Prostate gland (tissue), 2 donors: Measurements from ENCODE around the gene MRI1. TPM values are rescaled to one million over a fixed set of nuclear protein-coding genes. Genes with fewer than 3 reads are reported as not detected.

Source experiments
- DNase-seq: peaks from one replicate; pipeline ENCODE4 v3.0.0-alpha.2; 2019; ENCODE audit warnings: low spot score
- H3K27ac ChIP-seq, 2 donors: fragments of 200-600 bp; sonication (generic); 2 replicates each; pipeline ENCODE4 v1.5.1; 2017 to 2019
- H3K27me3 ChIP-seq: fragments of 200-600 bp; sonication (generic); replicated peaks from 2 replicates; pipeline ENCODE4 v1.5.1; 2019; ENCODE audit not compliant: insufficient read depth
- H3K36me3 ChIP-seq, 2 donors: fragments of 200-600 bp; sonication (generic); 1 replicate in 1 of 2; 2 replicates in 1 of 2; pipeline versions ENCODE4 v1.5.1 to v1.8.1; 2017 to 2019
- H3K4me1 ChIP-seq: fragments of 200-600 bp; sonication (generic); replicated peaks from 2 replicates; pipeline ENCODE4 v1.5.1; 2019
- H3K4me3 ChIP-seq, 2 donors: fragments of 200-600 bp; sonication (generic); 2 replicates each; pipeline ENCODE4 v1.5.1; 2017 to 2019
- H3K9me3 ChIP-seq: fragments of 200-600 bp; sonication (generic); 2 replicates; pipeline ENCODE4 v1.5.1; 2017
- POLR2A ChIP-seq: fragments of 450-650 bp; IDR thresholded peaks from one replicate; pipeline ENCODE4 v1.6.1; 2016; ENCODE audit warnings: antibody characterized with exemption, mild to moderate bottlenecking
- POLR2AphosphoS5 ChIP-seq: sonication (generic); formaldehyde crosslinking; IDR thresholded peaks from one replicate; pipeline ENCODE4 v1.6.1; 2017; ENCODE audit warnings: antibody characterized with exemption
- WGBS: methylation state at CpG from one replicate; pipeline ENCODE4 v1.1.5; 2018; 5-methylcytosine and 5-hydroxymethylcytosine counted together
- intact Hi-C: fragments of 100-400 bp; cut with DNase I; formaldehyde crosslinking; loops from one replicate; pipeline ENCODE4 v1.14.2; 2022
- total RNA-seq, 2 donors: library from RNA; depleted of rRNA; stranded (reverse); fragments of >200 nt; gene quantifications; one replicate each; pipeline ENCODE4 v1.1.0, GENCODE V29; 2016
- TF ChIP-seq, protein P1 (sequence below), 4 experiments: fragments of 200-600 bp in 2 of 4; fragments of 450-650 bp in 2 of 4; sonication (generic) in 2 of 4; IDR thresholded peaks; 1 replicate in 3 of 4; 2 replicates in 1 of 4; pipeline ENCODE4 v1.5.1; 2016 to 2019; ENCODE audit warnings: antibody characterized with exemption in 4 of 4, mild to moderate bottlenecking in 2 of 4, moderate library complexity in 2 of 4

Gene MRI1
- total RNA-seq, 2 donors from 2014 or later: 62.7 to 64.5 TPM

DNA sequence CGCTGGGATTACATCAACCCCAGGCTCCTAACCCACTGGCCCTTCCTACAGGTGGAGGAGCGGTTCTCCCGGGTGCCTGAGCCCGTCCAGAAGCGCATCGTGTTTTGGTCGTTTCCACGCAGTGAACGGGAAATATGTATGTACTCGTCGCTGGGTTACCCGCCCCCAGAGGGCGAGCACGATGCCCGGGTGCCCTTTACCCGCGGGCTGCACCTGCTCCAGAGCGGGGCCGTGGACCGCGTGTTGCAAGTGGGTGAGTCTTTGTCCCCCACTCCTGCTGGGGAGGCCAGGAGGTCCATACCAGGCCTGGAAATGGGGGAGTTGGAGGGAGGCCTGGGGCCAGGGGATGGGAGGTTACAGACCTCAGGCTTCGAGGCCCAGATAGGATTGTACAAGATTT is 35.3 kb downstream of the MRI1 start:
- intact Hi-C loops: loop anchor here (5.0 kb wide), 1 partner anchor 38 kb away; no protein-coding TSS in a partner anchor
- H3K36me3 ChIP-seq: no peaks in the 10 kb centered on the region
- DNase-seq: no peak
- WGBS: 94% methylated on average over 22 of the region's 22 CpGs
- H3K4me3 ChIP-seq: no peak overlapping the region
- no peaks in the 10 kb centered on the region for H3K27me3 ChIP-seq
- H3K27ac ChIP-seq: no peak overlapping the region
- H3K4me1 ChIP-seq: peaks cover 13% of the 10 kb centered on the region
- TF ChIP-seq, protein P1, sequence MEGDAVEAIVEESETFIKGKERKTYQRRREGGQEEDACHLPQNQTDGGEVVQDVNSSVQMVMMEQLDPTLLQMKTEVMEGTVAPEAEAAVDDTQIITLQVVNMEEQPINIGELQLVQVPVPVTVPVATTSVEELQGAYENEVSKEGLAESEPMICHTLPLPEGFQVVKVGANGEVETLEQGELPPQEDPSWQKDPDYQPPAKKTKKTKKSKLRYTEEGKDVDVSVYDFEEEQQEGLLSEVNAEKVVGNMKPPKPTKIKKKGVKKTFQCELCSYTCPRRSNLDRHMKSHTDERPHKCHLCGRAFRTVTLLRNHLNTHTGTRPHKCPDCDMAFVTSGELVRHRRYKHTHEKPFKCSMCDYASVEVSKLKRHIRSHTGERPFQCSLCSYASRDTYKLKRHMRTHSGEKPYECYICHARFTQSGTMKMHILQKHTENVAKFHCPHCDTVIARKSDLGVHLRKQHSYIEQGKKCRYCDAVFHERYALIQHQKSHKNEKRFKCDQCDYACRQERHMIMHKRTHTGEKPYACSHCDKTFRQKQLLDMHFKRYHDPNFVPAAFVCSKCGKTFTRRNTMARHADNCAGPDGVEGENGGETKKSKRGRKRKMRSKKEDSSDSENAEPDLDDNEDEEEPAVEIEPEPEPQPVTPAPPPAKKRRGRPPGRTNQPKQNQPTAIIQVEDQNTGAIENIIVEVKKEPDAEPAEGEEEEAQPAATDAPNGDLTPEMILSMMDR (IDR thresholded peaks at IDR 0.05): no peak
- TF ChIP-seq POLR2A (no peak), POLR2AphosphoS5 (no peak)
- no peaks in the 10 kb centered on the region for H3K9me3 ChIP-seq

GRCh38 chr19:13803038-13803437 is 38.7 kb downstream of the MRI1 start:
- 53% methylated on average over 9 of the region's 9 CpGs for WGBS
- DNase-seq: peak; percentile 68
- Histone ChIP-seq H3K36me3 (no peaks in the 10 kb centered on the region), H3K4me3 (no peak overlapping the region), H3K27me3 (no peaks in the 10 kb centered on the region), H3K9me3 (no peaks in the 10 kb centered on the region), H3K4me1 (peaks cover 4% of the 10 kb centered on the region), H3K27ac (peak overlapping the region; percentile 55 to 72)
- TF ChIP-seq, protein P1 (IDR thresholded peaks at IDR 0.05): no peak
- TF ChIP-seq POLR2A: no peak
- peak; percentile 76 for TF ChIP-seq POLR2AphosphoS5
- intact Hi-C loops: no loop called here

GRCh38 chr19:13804830-13805683 is 40.7 kb downstream of the MRI1 start:
- DNase-seq: no peak

DNA sequence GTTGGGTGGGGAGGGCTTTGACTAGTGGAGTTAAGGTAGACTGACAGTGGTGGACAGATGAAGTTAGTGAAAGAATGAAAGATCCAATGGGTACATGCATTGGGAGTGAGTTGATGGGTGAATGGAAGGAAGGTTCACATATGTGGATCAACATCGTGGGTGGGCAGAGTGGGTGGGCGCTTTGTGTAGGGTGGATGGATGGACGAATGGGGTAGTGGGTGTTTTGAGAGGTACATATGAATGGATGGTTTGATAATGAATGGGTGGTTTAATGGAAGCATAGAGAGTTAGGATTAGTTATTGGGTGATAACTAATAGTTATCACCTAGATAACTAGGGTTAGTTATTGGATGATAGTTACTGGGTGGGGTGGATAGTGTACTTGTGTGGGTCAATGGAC is 42.4 kb downstream of the MRI1 start:
- Histone ChIP-seq H3K27ac (no peak overlapping the region), H3K9me3 (no peaks in the 10 kb centered on the region), H3K4me1 (peaks cover 4% of the 10 kb centered on the region), H3K36me3 (no peaks in the 10 kb centered on the region), H3K4me3 (no peak overlapping the region), H3K27me3 (no peaks in the 10 kb centered on the region)
- 98% methylated on average over 3 of the region's 3 CpGs for WGBS
- DNase-seq: no peak
- intact Hi-C loops: no loop called here
- TF ChIP-seq POLR2AphosphoS5 (no peak), POLR2A (no peak)
- TF ChIP-seq, protein P1 (IDR thresholded peaks at IDR 0.05): no peak

More at GRCh38 chr19:13804830-13805683, 40.7 kb downstream of the MRI1 start:
- Histone ChIP-seq H3K36me3 (no peaks in the 10 kb centered on the region), H3K4me3 (no peak overlapping the region), H3K4me1 (peaks cover 4% of the 10 kb centered on the region), H3K27ac (no peak overlapping the region), H3K27me3 (no peaks in the 10 kb centered on the region), H3K9me3 (no peaks in the 10 kb centered on the region)
- WGBS: 71% methylated on average over 35 of the region's 35 CpGs
- TF ChIP-seq, protein P1 (IDR thresholded peaks at IDR 0.05): peak in 2 of 4 experiments; percentile 16 to 31
- TF ChIP-seq POLR2AphosphoS5: no peak
- no peak for TF ChIP-seq POLR2A
- intact Hi-C loops: no loop called here
